GM18868 (cell line): ENCODE data around the gene DLGAP1.

Source experiments
- ATAC-seq: cut with Tn5 transposase; IDR thresholded peaks from one replicate; pipeline ENCODE4 v1.9.1; 2021; ENCODE audit warnings: mild to moderate bottlenecking, moderate library complexity; ENCODE audit not compliant: unreplicated experiment

The DLGAP1 gene

GRCh38 chr18:3463051-3463450 lies 992.1 kb downstream of the DLGAP1 start:
- no peak for ATAC-seq

- no peak for ATAC-seq
These were observed 993.4 kb downstream of the DLGAP1 start for GRCh38 chr18:3461704-3462103.

DNA sequence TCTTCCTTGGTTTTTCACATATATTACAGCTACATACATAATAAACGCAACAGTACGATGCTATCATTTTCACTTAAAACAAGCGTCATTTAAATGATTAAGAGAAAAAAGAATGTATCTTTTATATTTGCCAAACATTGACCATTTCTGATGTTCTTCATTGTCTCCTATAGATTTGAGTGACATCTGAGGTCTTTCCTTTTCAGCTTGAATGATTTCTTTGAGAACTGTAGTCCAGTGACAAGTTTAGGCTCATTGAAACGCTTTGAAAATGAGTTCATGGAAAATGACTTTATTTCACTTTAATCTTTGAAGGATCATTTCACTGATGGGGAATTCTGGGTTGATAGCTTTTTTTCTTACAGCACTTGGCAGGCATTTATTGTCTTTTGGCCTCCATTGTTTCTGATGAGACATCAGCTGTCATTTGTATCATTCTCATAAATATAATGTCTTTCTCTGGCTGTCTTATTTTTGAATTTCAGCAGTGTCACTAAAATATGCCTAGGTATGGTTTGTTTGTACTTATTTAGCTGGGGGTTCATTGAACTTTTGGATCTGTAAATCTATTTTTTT lies 994.2 kb downstream of the DLGAP1 start:
- ATAC-seq: no peak

- ATAC-seq: peak; percentile 77
These were observed 995.9 kb downstream of the DLGAP1 start for GRCh38 chr18:3458952-3459853.

- ATAC-seq: no peak
These were observed 996.7 kb downstream of the DLGAP1 start for GRCh38 chr18:3458378-3458777.

DNA sequence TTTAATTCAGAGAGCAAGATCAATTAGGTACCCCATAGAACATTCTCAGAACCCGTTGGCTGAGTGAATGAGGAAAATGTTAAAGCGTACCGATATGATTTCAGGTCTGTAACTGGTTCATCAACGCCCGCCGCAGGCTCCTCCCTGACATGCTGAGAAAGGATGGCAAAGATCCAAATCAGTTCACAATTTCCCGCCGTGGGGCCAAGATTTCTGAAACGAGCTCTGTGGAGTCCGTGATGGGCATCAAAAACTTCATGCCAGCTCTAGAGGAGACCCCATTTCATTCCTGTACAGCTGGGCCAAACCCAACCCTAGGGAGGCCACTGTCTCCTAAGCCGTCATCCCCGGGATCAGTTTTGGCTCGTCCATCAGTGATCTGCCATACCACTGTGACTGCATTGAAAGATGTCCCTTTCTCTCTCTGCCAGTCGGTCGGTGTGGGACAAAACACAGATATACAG lies 997.8 kb downstream of the DLGAP1 start:
- ATAC-seq: no peak

- no peak for ATAC-seq
These were observed 998.4 kb downstream of the DLGAP1 start for GRCh38 chr18:3456686-3457069.

DNA sequence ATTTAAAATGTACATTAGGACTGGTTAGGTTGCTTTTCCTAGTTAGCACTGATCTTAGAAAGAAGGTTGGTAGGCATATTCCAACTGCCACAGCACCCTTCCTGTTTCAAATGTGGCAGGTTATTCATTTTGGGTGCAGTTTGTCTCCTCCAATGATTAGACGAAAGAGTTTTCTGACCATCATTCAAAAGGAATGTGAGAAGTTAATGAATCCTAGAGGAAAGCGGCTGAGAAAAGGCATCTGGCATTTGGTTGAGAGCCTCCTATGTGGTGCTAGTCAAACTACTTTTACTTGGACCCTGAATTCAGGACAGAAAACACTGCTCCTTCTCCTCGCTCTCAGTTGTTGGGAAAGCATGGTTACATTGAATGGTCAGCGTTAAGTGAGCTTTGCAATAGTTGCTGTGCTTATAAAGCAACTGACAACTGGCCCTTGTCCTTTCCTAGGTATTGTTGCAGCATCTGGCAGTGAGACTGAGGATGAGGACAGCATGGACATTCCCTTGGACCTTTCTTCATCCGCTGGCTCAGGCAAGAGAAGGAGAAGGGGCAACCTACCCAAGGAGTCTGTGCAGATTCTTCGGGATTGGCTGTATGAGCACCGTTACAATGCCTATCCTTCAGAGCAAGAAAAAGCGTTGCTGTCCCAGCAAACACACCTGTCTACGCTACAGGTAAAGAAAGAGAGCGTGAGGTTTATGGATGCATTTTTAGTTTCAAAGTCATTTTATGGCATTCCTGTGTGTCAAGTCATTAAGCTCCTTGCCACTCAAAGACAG lies 999.0 kb downstream of the DLGAP1 start:
- no peak for ATAC-seq

DNA sequence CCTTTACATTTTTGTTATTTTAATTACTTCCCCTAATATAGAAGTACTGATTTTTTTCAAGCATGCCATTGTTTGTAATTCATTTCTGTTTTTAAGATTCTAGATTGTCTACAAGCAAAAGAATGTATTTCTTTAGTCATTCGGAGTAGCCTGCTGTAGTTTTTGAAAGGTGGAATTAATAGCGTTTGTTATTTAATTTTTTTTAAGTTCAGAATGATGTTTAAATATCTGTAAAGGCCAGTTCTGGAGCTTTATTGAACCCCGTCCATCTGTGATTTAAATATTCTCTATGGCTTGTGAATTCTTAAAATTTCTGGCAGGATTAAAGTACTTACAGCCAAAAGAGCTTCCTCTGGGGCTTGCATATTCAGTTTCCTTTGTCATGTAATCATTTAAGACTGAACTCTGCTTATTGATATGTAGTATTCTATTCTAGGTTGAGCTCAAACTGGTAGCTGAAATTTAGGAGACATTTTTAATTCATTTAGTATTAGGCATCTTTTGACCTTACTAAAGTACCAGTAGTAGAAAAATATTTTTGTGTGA lies 999.9 kb downstream of the DLGAP1 start:
- no peak for ATAC-seq

- no peak for ATAC-seq
These were observed 1000.6 kb downstream of the DLGAP1 start for GRCh38 chr18:3454365-3455089.

GRCh38 chr18:3453540-3454364 lies 1001.4 kb downstream of the DLGAP1 start:
- peak; percentile 28 for ATAC-seq

DNA sequence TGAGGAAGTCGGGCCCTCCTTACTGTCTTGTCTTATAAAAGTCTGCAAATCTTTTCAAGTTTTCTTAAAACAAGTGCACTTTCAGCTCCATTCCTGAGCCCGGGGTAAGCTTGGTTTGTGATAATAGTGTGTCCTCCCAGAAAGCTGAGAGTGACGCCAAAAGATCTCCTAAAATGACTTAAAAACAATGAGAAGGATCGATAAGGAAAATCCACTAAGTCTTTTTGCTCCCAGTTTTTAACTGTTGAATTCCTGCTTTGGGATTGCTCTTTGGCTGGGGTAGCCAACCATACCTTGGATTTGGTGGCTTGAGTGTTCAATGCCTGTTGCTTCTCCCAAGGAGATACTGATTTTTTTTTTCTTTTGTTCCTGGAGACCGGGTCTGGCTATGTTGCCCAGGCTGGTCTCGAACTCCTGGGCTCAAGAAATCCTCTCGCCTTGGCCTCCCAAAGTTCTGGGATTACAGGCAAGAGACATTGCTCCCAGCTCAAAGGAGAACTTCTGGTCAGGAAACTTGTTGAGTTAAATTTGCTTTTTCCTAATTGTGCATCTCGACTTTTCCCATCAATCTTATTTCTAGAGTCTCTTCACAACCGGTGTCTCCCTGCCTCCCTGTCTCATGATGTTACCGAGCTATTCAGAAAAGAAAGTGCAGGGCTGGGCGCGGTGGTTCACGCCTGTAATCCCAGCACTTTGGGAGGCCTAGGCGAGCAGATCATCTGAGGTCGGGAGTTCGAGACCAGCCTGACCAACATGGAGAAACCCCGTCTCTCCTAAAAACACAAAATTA lies 1002.2 kb downstream of the DLGAP1 start:
- ATAC-seq: no peak

- ATAC-seq: no peak
These were observed 1002.9 kb downstream of the DLGAP1 start for GRCh38 chr18:3451989-3452749.

GRCh38 chr18:3451183-3451988 lies 1003.7 kb downstream of the DLGAP1 start:
- no peak for ATAC-seq

GRCh38 chr18:3450799-3451182 lies 1004.3 kb downstream of the DLGAP1 start:
- ATAC-seq: no peak

DNA sequence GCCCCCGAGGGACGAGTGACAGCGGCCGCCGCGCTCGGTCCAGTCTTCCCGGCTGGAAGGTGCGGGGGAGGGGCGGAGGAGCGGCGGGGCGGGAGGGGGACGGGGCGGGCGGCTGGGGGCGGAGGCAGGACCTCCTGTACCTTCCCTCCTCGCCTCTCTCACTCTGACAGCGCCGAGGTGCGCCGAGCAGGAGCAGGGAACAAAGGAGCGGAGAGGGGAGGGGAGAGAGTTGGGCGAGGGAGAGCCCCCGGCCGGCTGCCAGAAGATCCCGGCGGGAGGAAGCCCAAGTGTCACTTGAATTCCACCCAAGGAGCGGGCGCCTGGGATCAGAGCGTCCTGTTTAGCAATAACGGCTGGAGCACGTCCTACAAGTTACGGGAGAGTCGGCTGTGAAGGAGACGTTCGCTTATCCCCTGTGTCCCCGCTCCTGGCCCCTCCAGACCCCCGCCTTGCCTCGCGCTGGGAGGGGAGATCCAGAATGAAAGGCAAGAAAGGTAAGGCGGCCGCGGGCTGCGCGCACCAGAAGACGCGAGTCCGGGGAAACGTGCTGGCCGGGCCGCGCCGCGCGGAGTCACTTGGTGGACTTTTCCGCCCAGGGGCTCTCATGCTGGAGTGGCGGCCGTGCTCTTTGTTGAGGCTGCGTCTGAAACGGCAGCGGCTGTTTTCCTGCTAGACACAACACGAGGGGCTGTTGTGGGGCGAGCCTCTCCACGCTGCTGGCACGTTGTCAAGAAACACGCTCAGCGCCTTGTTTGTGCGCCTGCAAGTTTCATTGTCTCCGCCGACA lies 1004.9 kb downstream of the DLGAP1 start, which contains the start of gene TGIF1:
Gene TGIF1 (plus strand): TSS at position 161 of the 787 bp plus-strand sequence. CDS start 318 bp downstream, at position 479.
- no peak for ATAC-seq
